WERI-Rb-1 (cell line): ENCODE results near the gene NME3.
"Not testable (repeated sequence)": the region's sequence is repeated elsewhere in the genome, so short reads cannot be mapped to it uniquely, and the experiment has no call there.

Experiments used
- DNase-seq: peaks from one replicate; pipeline ENCODE4 v3.0.0-alpha.2; 2020
- H3K27ac ChIP-seq: fragments of 250-450 bp; sonication (Bioruptor Pico); 2 replicates; pipeline ENCODE4 v1.5.1; 2020; ENCODE audit warnings: mild to moderate bottlenecking, moderate library complexity
- H3K27me3 ChIP-seq: fragments of 250-450 bp; sonication (Bioruptor Pico); 2 replicates; pipeline ENCODE4 v1.5.1; 2021; ENCODE audit warnings: mild to moderate bottlenecking, low read depth, moderate library complexity; ENCODE audit not compliant: insufficient read depth, severe bottlenecking
- H3K36me3 ChIP-seq: fragments of 250-450 bp; sonication (Bioruptor Pico); 2 replicates; pipeline ENCODE4 v1.5.1; 2020; ENCODE audit warnings: mild to moderate bottlenecking, moderate library complexity
- H3K4me3 ChIP-seq: 2 replicates; pipeline ENCODE4 v1.5.1; 2011; ENCODE audit warnings: low read depth, mild to moderate bottlenecking, control low read depth, low read length
- H3K9me3 ChIP-seq: fragments of 250-450 bp; sonication (Bioruptor Pico); 2 replicates; pipeline ENCODE4 v1.5.1; 2021; ENCODE audit warnings: mild to moderate bottlenecking, moderate library complexity; ENCODE audit not compliant: severe bottlenecking
- TF ChIP-seq, protein P1 (sequence below): IDR thresholded peaks from 2 replicates; pipeline ENCODE4 v1.5.1; 2011; ENCODE audit warnings: low read depth, mild to moderate bottlenecking, control low read depth, inconsistent platforms, low read length

Gene NME3

GRCh38 chr16:1800701-1801100 is 29.4 kb upstream of the NME3 start:
- H3K27ac ChIP-seq, result no peak overlapping the region
- TF ChIP-seq, protein P1, sequence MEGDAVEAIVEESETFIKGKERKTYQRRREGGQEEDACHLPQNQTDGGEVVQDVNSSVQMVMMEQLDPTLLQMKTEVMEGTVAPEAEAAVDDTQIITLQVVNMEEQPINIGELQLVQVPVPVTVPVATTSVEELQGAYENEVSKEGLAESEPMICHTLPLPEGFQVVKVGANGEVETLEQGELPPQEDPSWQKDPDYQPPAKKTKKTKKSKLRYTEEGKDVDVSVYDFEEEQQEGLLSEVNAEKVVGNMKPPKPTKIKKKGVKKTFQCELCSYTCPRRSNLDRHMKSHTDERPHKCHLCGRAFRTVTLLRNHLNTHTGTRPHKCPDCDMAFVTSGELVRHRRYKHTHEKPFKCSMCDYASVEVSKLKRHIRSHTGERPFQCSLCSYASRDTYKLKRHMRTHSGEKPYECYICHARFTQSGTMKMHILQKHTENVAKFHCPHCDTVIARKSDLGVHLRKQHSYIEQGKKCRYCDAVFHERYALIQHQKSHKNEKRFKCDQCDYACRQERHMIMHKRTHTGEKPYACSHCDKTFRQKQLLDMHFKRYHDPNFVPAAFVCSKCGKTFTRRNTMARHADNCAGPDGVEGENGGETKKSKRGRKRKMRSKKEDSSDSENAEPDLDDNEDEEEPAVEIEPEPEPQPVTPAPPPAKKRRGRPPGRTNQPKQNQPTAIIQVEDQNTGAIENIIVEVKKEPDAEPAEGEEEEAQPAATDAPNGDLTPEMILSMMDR, result no peak
- no peak for DNase-seq
- H3K9me3 ChIP-seq, result peaks cover 12% of the 10 kb centered on the region
- no peak overlapping the region for H3K4me3 ChIP-seq
- no peaks in the 10 kb centered on the region for H3K27me3 ChIP-seq
- H3K36me3 ChIP-seq, result peaks cover 4% of the 10 kb centered on the region; the same call in 1 of the 2 replicates

- H3K27ac ChIP-seq, H3K36me3 ChIP-seq, H3K4me3 ChIP-seq, DNase-seq, H3K27me3 ChIP-seq: not testable (repeated sequence)
- peaks cover 12% of the 10 kb centered on the region for H3K9me3 ChIP-seq
These were observed 27.9 kb upstream of the NME3 start for GRCh38 chr16:1799263-1799662.

DNA sequence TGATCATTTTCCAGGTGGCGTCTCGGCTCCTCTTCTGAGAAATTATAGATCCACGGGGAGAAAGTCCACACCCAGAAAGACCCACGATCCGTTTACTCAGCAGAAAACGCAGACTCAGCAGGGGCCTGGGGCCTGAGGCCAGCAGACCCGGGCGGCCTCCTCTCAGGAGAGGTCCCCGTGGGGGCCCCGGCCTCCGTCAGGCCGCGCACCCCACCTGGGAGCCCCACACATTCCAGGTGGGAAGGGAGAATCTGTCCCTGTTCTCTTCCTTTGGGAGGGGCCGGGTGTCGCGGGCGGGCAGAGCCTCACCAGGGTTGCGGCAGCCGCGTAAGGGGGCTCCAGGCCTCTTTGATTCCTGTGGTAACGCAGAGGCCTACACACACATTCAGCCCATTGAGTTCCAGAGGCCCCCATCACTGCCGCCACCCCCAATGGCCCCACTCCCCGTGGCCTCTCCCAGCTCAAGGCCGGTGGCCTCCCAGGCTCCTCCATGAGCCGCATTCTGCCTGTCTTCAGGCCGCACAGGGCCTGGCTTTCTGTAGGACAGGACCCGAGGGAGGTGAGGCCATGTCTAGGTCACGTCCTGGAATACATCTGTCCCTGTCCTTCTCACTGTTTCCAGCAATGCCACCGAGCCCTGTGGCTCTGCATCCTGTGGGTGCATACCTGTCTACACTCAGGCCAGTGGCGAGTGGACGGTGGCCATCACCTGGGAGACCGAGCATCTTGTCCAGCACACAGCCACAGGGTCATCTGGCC is 23.7 kb upstream of the NME3 start:
- H3K27ac ChIP-seq, result no peak overlapping the region
- H3K9me3 ChIP-seq, result peaks cover 12% of the 10 kb centered on the region
- H3K27me3 ChIP-seq, result no peaks in the 10 kb centered on the region
- DNase-seq, result no peak
- H3K36me3 ChIP-seq, result peaks cover 10% of the 10 kb centered on the region
- H3K4me3 ChIP-seq, result no peak overlapping the region
- TF ChIP-seq, protein P1, result no peak

- Histone ChIP-seq H3K9me3 (peaks cover 12% of the 10 kb centered on the region), H3K27me3 (no peaks in the 10 kb centered on the region), H3K36me3 (peaks cover 16% of the 10 kb centered on the region), H3K4me3 (no peak overlapping the region), H3K27ac (no peak overlapping the region)
- DNase-seq, result no peak
- TF ChIP-seq, protein P1, result no peak
These were observed 23.0 kb upstream of the NME3 start for GRCh38 chr16:1794221-1794871.

- H3K27me3 ChIP-seq, result no peaks in the 10 kb centered on the region
- H3K36me3 ChIP-seq, result peaks cover 21% of the 10 kb centered on the region
- H3K9me3 ChIP-seq, result peaks cover 12% of the 10 kb centered on the region
- TF ChIP-seq, protein P1, result no peak
- H3K4me3 ChIP-seq, result no peak within 1 kb of the TSS
- no peak for DNase-seq
- H3K27ac ChIP-seq, result no peak within 1 kb of the TSS
These were observed 22.4 kb upstream of the NME3 start, which contains the start of gene IGFALS for GRCh38 chr16:1793578-1794220. Gene IGFALS (minus strand): TSS chr16:1793705. CDS start chr16:1793652, 53 bp downstream.

GRCh38 chr16:1792836-1793577 is 21.7 kb upstream of the NME3 start:
- Histone ChIP-seq H3K9me3 (peaks cover 7% of the 10 kb centered on the region), H3K27me3 (no peaks in the 10 kb centered on the region), H3K36me3 (peaks cover 28% of the 10 kb centered on the region), H3K27ac (no peak overlapping the region), H3K4me3 (no peak overlapping the region)
- no peak for DNase-seq
- TF ChIP-seq, protein P1, result no peak
